ENCODE measurements around the gene CMTM5. TPM values are rescaled to one million over a fixed set of nuclear protein-coding genes. Genes with fewer than 3 reads are reported as not detected.

Gene CMTM5
- total RNA-seq, 1 donor from 2014 or later, result not detected

DNA sequence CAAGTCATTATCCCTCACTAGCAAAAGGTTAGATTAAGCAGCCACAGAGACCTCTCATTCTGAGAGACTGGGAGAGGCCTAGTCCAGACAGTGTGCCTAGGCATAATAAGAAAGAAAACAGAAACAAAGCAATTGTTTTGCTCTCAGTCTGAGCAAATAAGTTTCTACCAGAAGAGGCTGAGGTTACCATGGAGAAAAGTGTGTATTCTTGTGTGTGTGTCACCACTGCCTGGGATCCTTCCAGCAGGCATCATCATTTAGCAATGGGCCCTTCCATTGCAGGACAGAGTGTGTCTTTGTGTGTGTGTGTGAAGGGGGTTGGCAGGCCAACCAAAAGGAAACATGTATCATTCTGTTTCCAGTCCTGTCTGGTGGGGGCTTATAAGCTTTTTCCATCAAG is 15.5 kb upstream of the CMTM5 start:
- peaks cover 46% of the 10 kb centered on the region for H3K4me1 ChIP-seq
- H3K4me3 ChIP-seq, result no peak overlapping the region
- TF ChIP-seq, protein P1, sequence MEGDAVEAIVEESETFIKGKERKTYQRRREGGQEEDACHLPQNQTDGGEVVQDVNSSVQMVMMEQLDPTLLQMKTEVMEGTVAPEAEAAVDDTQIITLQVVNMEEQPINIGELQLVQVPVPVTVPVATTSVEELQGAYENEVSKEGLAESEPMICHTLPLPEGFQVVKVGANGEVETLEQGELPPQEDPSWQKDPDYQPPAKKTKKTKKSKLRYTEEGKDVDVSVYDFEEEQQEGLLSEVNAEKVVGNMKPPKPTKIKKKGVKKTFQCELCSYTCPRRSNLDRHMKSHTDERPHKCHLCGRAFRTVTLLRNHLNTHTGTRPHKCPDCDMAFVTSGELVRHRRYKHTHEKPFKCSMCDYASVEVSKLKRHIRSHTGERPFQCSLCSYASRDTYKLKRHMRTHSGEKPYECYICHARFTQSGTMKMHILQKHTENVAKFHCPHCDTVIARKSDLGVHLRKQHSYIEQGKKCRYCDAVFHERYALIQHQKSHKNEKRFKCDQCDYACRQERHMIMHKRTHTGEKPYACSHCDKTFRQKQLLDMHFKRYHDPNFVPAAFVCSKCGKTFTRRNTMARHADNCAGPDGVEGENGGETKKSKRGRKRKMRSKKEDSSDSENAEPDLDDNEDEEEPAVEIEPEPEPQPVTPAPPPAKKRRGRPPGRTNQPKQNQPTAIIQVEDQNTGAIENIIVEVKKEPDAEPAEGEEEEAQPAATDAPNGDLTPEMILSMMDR (IDR thresholded peaks at IDR 0.05), result no peak
- TF ChIP-seq POLR2A (IDR thresholded peaks at IDR 0.05) (no peak), POLR2AphosphoS5 (IDR thresholded peaks at IDR 0.05; ENCODE audit: insufficient read depth in 1 of 2, low read depth in 1 of 2) (no peak)
- peak in 1 of 2 donors; percentile 27 for DNase-seq (ENCODE audit: extremely low spot score in 2 of 2)
- intact Hi-C loops (cut with DNase I), result no loop called here
- no peaks in the 10 kb centered on the region for H3K27me3 ChIP-seq
- H3K36me3 ChIP-seq, result peaks cover 0 to 24% of the 10 kb centered on the region in 2 donors
- no peak overlapping the region for H3K27ac ChIP-seq
- H3K9me3 ChIP-seq, result no peaks in the 10 kb centered on the region

DNA sequence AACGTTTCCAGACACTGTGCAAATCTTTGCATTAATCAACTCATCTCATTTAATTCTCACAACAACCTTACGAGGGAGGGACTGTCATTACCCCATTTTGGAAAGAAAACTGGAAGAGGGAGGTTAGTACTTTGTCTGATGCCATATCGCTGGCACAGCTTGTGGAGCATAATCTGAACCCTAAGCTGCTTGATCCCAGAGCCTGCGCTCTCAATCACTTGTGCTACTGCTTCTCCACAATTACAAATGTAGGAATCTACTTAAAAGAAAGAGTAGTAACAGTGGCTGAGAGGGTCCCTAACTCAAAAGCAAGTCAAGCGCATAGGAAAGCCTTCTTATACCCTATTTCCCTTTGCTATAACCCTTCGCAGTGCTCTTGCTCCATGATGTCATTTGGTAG is 15.1 kb upstream of the CMTM5 start:
- DNase-seq (ENCODE audit: extremely low spot score in 2 of 2), result no peak
- no peaks in the 10 kb centered on the region for H3K27me3 ChIP-seq
- no peaks in the 10 kb centered on the region for H3K9me3 ChIP-seq
- H3K4me1 ChIP-seq, result peaks cover 47% of the 10 kb centered on the region
- H3K36me3 ChIP-seq, result peaks cover 0 to 24% of the 10 kb centered on the region in 2 donors
- no peak for TF ChIP-seq POLR2A (IDR thresholded peaks at IDR 0.05)
- TF ChIP-seq POLR2AphosphoS5 (IDR thresholded peaks at IDR 0.05; ENCODE audit: insufficient read depth in 1 of 2, low read depth in 1 of 2), result no peak
- TF ChIP-seq, protein P1 (IDR thresholded peaks at IDR 0.05), result no peak
- no peak overlapping the region for H3K4me3 ChIP-seq
- intact Hi-C loops (cut with DNase I), result no loop called here
- no peak overlapping the region for H3K27ac ChIP-seq

DNA sequence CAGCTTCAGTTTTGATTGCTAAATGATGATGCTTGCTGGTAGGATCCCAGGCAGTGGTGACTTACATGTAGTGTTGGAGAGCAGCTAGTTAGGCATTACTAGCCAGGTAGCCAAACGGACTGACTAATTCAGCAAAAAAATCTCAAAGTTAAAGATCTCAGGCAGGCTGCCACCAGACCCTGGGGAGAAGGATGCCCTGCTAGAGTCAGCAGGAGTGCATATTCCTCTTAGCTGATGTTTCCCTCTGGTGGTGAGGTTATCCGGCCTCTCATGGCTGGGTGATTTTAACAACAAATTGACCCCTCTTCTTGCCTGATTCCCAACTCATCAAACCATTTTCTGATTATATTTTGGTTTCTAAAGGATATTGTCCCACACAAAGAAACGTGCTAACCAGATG is 14.6 kb upstream of the CMTM5 start:
- Histone ChIP-seq H3K4me3 (no peak overlapping the region), H3K36me3 (peaks cover 0 to 21% of the 10 kb centered on the region in 2 donors), H3K27me3 (no peaks in the 10 kb centered on the region), H3K4me1 (peaks cover 52% of the 10 kb centered on the region), H3K27ac (no peak overlapping the region), H3K9me3 (no peaks in the 10 kb centered on the region)
- no peak for DNase-seq (ENCODE audit: extremely low spot score in 2 of 2)
- no peak for TF ChIP-seq POLR2A (IDR thresholded peaks at IDR 0.05)
- no peak for TF ChIP-seq POLR2AphosphoS5 (IDR thresholded peaks at IDR 0.05; ENCODE audit: insufficient read depth in 1 of 2, low read depth in 1 of 2)
- TF ChIP-seq, protein P1 (IDR thresholded peaks at IDR 0.05), result peak in 1 of 3 experiments; percentile 7
- intact Hi-C loops (cut with DNase I), result no loop called here

DNA sequence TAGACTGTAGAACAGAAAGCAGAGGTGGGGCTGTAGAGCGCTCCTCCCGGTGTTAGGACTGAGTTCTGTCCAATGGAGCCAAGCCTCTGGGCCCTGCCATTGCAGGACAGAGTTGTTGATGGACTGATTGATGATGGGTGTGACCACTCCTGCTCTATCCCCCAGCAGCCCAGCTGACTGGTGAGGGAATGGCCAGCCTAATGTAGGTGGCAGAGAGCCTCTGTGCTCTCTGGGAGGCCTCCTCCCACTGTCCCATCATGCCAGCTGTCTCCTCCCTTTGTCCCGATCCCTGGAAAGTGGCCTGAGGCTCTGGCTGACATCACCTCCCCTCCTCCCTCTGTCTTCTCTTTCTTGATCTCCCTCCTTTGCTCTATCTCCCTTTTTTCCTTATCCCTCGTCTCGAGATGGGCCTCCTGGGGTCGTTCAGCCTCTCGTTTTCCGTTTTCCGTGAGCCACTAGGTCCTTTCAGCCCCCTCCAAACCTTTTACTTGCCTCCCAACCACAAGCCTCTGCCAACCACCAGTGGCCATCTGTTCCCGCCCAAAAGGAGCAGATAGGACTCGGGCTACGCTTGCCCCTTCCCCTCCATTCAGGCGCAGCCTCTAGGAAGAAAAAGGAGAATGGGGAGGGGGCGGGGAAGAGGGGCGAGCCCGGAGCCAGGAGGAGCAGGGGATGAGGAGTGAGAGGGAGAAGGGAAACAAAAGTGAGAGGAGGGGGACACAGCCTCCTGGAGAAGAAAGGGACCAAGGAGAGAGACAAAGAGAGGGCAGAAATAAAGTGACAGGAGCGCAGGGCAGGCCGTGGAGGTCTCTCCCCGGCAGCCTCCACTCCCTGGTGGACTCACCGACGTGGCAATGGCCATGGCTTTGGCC is 12.4 kb upstream of the CMTM5 start:
- no peaks in the 10 kb centered on the region for H3K27me3 ChIP-seq
- TF ChIP-seq POLR2AphosphoS5 (IDR thresholded peaks at IDR 0.05; ENCODE audit: insufficient read depth in 1 of 2, low read depth in 1 of 2) (peak; percentile 52), POLR2A (IDR thresholded peaks at IDR 0.05) (no peak)
- no peaks in the 10 kb centered on the region for H3K9me3 ChIP-seq
- intact Hi-C loops (cut with DNase I), result no loop called here
- H3K4me3 ChIP-seq, result peak overlapping the region; percentile 51 to 69
- DNase-seq (ENCODE audit: extremely low spot score in 2 of 2), result no peak
- peak overlapping the region; percentile 97 for H3K27ac ChIP-seq
- H3K4me1 ChIP-seq, result peaks cover 58% of the 10 kb centered on the region
- peaks cover 0 to 13% of the 10 kb centered on the region in 2 donors for H3K36me3 ChIP-seq

DNA sequence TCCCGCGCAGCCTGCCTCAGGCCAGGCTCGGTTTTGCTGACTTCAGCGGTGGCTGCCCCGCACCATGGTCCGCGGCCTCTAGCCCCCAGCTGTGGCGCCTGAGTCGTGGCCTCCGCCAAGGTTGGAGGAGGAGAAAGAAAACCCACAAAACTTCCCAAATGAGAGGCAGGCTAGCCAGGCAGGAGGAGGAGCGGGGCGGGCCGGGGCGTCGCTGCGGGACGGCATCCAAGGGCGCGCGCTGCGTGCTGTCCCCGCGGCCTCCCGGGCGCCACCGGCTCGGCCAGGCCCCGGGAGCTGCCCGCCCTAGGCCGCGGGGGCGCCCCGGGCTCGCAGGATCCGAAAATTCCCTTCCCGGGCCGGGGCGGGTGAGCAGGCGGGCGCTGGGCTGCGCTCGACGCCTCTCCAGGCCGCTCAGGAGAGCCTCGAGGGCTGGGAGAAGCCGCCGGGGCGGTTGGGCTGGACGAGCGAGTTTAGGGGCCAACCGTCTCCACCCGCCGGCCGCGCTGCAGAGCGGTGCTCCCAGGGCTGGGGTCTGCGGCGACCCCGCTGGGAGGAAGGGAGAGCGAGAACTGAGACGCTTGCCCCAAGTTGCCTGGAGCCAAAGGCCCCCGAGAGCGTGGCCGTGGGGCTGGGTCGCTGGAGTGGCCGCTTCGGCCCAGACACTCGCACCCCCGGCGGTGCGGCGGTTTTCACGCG is 11.7 kb upstream of the CMTM5 start, which contains the start of gene EFS:
Gene EFS, minus strand, starts transcription at position 137 of the 696 bp plus-strand sequence. CDS start 147 bp downstream, outside the sequence.
- intact Hi-C loops (cut with DNase I), result no loop called here
- Histone ChIP-seq H3K27me3 (no peaks in the 10 kb centered on the region), H3K36me3 (peaks cover 0 to 5% of the 10 kb centered on the region in 2 donors), H3K4me3 (peak within 1 kb of the TSS; percentile 51 to 69), H3K9me3 (no peaks in the 10 kb centered on the region), H3K4me1 (peaks cover 56% of the 10 kb centered on the region), H3K27ac (peak within 1 kb of the TSS; percentile 97)
- peak in 1 of 2 donors; percentile 28 for TF ChIP-seq POLR2A (IDR thresholded peaks at IDR 0.05)
- TF ChIP-seq POLR2AphosphoS5 (IDR thresholded peaks at IDR 0.05; ENCODE audit: insufficient read depth in 1 of 2, low read depth in 1 of 2), result peak in 1 of 2 donors; percentile 36
- TF ChIP-seq, protein P1 (IDR thresholded peaks at IDR 0.05), result no peak
- DNase-seq (ENCODE audit: extremely low spot score in 2 of 2), result no peak
